Measurements from ENCODE around the gene SPCS1.

SPCS1 gene

DNA sequence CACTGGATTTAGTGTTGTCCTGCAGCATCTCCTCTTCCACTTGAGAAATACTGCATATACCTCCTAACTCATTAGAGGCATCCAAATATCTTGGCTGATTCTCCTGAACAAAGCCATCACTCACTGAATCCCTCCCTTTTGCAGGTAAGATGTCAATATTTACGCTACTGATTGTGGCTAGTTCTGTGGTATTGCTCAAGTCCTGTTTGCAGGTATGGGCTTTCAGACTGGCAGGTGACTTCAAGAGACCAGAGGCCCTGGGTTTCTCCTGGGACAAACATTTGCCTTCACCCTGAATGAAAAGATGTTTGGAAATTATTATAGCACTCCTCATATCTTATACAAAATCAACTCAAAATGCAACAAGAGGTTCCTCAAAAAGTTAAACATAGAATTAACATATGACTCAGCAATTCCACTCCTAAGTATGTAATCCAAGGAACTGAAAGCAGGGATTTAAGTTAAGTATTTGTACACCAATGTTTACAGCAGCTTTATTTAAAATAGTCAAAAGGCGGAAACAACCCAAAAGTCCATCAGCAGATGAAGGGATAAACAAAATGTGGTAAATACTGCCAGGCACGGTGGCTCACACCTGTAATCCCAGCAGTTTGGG is 46.2 kb downstream of the SPCS1 start:
- no peaks in the 10 kb centered on the region for H3K4me1 Mint-ChIP-seq
- TF ChIP-seq, protein P1, sequence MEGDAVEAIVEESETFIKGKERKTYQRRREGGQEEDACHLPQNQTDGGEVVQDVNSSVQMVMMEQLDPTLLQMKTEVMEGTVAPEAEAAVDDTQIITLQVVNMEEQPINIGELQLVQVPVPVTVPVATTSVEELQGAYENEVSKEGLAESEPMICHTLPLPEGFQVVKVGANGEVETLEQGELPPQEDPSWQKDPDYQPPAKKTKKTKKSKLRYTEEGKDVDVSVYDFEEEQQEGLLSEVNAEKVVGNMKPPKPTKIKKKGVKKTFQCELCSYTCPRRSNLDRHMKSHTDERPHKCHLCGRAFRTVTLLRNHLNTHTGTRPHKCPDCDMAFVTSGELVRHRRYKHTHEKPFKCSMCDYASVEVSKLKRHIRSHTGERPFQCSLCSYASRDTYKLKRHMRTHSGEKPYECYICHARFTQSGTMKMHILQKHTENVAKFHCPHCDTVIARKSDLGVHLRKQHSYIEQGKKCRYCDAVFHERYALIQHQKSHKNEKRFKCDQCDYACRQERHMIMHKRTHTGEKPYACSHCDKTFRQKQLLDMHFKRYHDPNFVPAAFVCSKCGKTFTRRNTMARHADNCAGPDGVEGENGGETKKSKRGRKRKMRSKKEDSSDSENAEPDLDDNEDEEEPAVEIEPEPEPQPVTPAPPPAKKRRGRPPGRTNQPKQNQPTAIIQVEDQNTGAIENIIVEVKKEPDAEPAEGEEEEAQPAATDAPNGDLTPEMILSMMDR (IDR thresholded peaks at IDR 0.05), result no peak
- H3K9me3 Mint-ChIP-seq, result no peaks in the 10 kb centered on the region
- peaks cover 77% of the 10 kb centered on the region for H3K36me3 Mint-ChIP-seq (ENCODE audit: low read depth)
- no peak overlapping the region for H3K27ac Mint-ChIP-seq
- no peak for DNase-seq
- no peak overlapping the region for H3K4me3 Mint-ChIP-seq
- H3K27me3 Mint-ChIP-seq (ENCODE audit: low read depth, poor library complexity), result no peaks in the 10 kb centered on the region

GRCh38 chr3:52754373-52754772 is 48.5 kb downstream of the SPCS1 start:
- H3K4me3 Mint-ChIP-seq, result no peak overlapping the region
- no peaks in the 10 kb centered on the region for H3K27me3 Mint-ChIP-seq (ENCODE audit: low read depth, poor library complexity)
- DNase-seq, result no peak
- peaks cover 85% of the 10 kb centered on the region for H3K36me3 Mint-ChIP-seq (ENCODE audit: low read depth)
- no peaks in the 10 kb centered on the region for H3K9me3 Mint-ChIP-seq
- TF ChIP-seq, protein P1 (IDR thresholded peaks at IDR 0.05), result no peak
- no peak overlapping the region for H3K27ac Mint-ChIP-seq
- no peaks in the 10 kb centered on the region for H3K4me1 Mint-ChIP-seq

DNA sequence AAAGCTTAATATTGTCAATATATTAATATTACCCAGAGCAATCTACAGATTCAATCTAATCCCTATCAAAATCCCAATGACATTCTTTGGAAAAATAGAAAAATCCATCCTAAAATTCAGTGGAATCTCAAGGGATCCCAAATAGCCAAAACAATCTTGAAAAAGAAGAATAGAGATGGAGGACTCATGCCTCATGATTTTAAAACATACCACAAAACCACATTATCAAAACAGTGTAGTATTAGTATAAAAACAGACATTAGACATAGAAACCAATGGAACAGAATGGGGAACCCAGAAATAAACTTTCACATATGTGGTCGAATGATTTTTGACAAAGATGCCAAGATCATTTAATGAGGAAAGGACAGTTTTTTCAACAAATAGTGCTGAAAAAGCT is 50.2 kb downstream of the SPCS1 start:
- Mint-ChIP-seq H3K9me3 (no peaks in the 10 kb centered on the region), H3K27me3 (ENCODE audit: low read depth, poor library complexity) (no peaks in the 10 kb centered on the region)

More for the DNA sequence above, 50.2 kb downstream of the SPCS1 start:
- no peaks in the 10 kb centered on the region for H3K4me1 Mint-ChIP-seq
- no peak for DNase-seq
- no peak overlapping the region for H3K27ac Mint-ChIP-seq
- TF ChIP-seq, protein P1 (IDR thresholded peaks at IDR 0.05), result no peak
- H3K36me3 Mint-ChIP-seq (ENCODE audit: low read depth), result peaks cover 87% of the 10 kb centered on the region
- H3K4me3 Mint-ChIP-seq, result no peak overlapping the region

All from nephron progenitor cell (in vitro differentiated cells).